Activated T-helper 2 cell treated with anti-CD3 and anti-CD28 coated beads, Interferon-gamma antibody, Interleukin-2, Interleukin-4, amounts not matched to agents 10 μg/mL and 5 μg/mL and 100 μg/mL, durations not matched to agents 14 hours and 24 hours and 36 hours (primary cell): Measurements from ENCODE around the gene TMEM39A. TPM values are rescaled to one million over a fixed set of nuclear protein-coding genes. Genes with fewer than 3 reads are reported as not detected.

Experiments
- DNase-seq: peaks from one replicate; pipeline ENCODE4 v3.0.0; 2021; ENCODE audit warnings: low spot score
- H3K27ac Mint-ChIP-seq: one replicate; pipeline ENCODE4 v1.8.0; 2021; ENCODE audit warnings: mixed read lengths
- H3K27me3 Mint-ChIP-seq: one replicate; pipeline ENCODE4 v1.8.0; 2021; ENCODE audit warnings: low read depth, mixed read lengths
- H3K36me3 Mint-ChIP-seq: one replicate; pipeline ENCODE4 v1.8.0; 2021; ENCODE audit warnings: low read depth, mixed read lengths
- H3K4me1 Mint-ChIP-seq: one replicate; pipeline ENCODE4 v1.8.0; 2021; ENCODE audit warnings: low read depth, mixed read lengths
- H3K4me3 Mint-ChIP-seq: one replicate; pipeline ENCODE4 v1.8.0; 2021; ENCODE audit warnings: low read depth, mild to moderate bottlenecking, moderate library complexity, mixed read lengths
- H3K9me3 Mint-ChIP-seq: one replicate; pipeline ENCODE4 v1.8.0; 2021; ENCODE audit warnings: mixed read lengths
- intact Hi-C: fragments of 100-400 bp; cut with micrococcal nuclease; formaldehyde crosslinking; loops from one replicate; pipeline ENCODE4 v1.15.1; 2023
- total RNA-seq: library from RNA; stranded (reverse); gene quantifications from 2 replicates; pipeline ENCODE4 v1.2.3, GENCODE V29; 2022

TMEM39A gene
- total RNA-seq, 1 donor from 2014 or later, result 58.4 TPM

- H3K4me3 Mint-ChIP-seq, result no peak overlapping the region
- H3K36me3 Mint-ChIP-seq, result peaks cover 4% of the 10 kb centered on the region
Observed at GRCh38 chr3:119408243-119408950, 55.0 kb downstream of the TMEM39A start.

GRCh38 chr3:119405315-119405714 is 58.1 kb downstream of the TMEM39A start:
- DNase-seq, result no peak
- Mint-ChIP-seq H3K36me3 (peaks cover 15% of the 10 kb centered on the region), H3K4me3 (no peak overlapping the region), H3K27me3 (no peaks in the 10 kb centered on the region), H3K9me3 (no peaks in the 10 kb centered on the region), H3K27ac (no peak overlapping the region), H3K4me1 (peaks cover 10% of the 10 kb centered on the region)
- intact Hi-C loops, result no loop called here

More at GRCh38 chr3:119408243-119408950, 55.0 kb downstream of the TMEM39A start:
- Mint-ChIP-seq H3K9me3 (no peaks in the 10 kb centered on the region), H3K27me3 (no peaks in the 10 kb centered on the region), H3K4me1 (no peaks in the 10 kb centered on the region), H3K27ac (no peak overlapping the region)
- intact Hi-C loops, result no loop called here
- no peak for DNase-seq

DNA sequence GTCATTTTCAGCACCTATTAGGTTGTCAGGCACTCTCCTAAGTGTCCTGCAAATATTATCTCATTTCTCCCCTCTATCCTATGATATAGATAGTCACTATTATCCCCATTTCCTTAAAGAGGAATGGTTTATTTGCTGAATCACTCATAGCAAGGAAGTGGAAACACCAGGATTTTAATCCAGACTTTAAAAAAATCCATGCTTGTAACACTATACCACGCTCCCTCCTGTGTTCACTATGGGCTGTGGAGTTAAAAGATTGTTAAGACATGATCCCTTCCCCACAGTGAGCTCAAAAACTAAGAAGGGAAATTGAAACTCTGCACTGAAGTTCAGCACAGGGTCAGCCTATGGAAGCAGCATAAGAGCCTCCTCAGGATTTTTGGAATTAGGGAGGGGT is 60.2 kb downstream of the TMEM39A start:
- Mint-ChIP-seq H3K4me3 (no peak overlapping the region), H3K4me1 (peaks cover 10% of the 10 kb centered on the region), H3K27ac (no peak overlapping the region), H3K36me3 (peaks cover 23% of the 10 kb centered on the region), H3K27me3 (no peaks in the 10 kb centered on the region), H3K9me3 (no peaks in the 10 kb centered on the region)
- intact Hi-C loops, result no loop called here
- no peak for DNase-seq

GRCh38 chr3:119402791-119403190 is 60.6 kb downstream of the TMEM39A start:
- H3K4me3 Mint-ChIP-seq, result no peak overlapping the region
- DNase-seq, result no peak
- H3K27ac Mint-ChIP-seq, result no peak overlapping the region
- no peaks in the 10 kb centered on the region for H3K9me3 Mint-ChIP-seq
- intact Hi-C loops, result no loop called here
- no peaks in the 10 kb centered on the region for H3K27me3 Mint-ChIP-seq
- H3K4me1 Mint-ChIP-seq, result peaks cover 10% of the 10 kb centered on the region
- peaks cover 23% of the 10 kb centered on the region for H3K36me3 Mint-ChIP-seq

DNA sequence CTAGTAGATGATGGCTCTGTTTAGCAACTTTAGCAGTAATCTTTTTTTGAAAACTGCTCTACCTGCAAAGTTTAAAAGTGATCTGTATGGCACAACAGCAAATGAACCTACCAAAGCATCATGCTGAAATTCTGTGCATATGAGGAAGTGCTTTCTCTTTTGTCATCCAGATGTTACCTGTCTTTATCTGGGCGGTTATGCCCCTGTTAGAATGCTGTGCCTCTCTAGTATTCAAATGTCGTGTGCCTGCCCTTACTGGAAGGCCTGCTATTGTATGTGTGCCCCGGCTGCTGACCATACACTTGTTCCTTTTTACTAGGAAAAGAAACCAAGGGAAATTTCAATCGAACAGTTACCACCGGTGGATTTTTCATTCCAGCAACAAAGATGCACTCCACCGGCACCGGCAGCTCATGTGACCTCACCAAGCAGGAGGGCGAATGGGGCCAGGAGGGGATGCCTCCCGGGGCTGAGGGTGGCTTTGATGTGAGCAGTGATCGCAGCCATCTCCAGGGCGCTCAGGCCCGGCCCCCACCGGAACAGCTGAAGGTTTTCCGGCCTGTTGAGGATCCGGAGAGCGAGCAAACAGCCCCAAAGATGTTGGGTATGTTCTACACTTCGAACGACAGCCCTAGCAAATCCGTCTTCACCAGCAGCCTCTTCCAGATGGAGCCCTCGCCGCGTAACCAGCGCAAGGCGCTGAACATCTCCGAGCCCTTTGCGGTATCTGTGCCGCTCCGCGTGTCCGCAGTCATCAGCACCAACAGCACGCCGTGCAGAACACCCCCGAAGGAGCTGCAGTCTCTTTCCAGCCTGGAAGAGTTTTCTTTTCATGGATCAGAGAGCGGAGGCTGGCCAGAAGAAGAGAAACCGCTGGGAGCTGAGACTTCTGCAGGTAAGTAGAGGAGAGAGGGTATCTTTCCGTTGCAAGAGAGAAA is 61.6 kb downstream of the TMEM39A start:
- peak overlapping the region; percentile 51 for H3K27ac Mint-ChIP-seq
- no peaks in the 10 kb centered on the region for H3K9me3 Mint-ChIP-seq
- peaks cover 23% of the 10 kb centered on the region for H3K36me3 Mint-ChIP-seq
- H3K27me3 Mint-ChIP-seq, result no peaks in the 10 kb centered on the region
- no peak overlapping the region for H3K4me3 Mint-ChIP-seq
- intact Hi-C loops, result no loop called here
- peaks cover 10% of the 10 kb centered on the region for H3K4me1 Mint-ChIP-seq
- no peak for DNase-seq

GRCh38 chr3:119401069-119401468 is 62.3 kb downstream of the TMEM39A start:
- H3K9me3 Mint-ChIP-seq, result no peaks in the 10 kb centered on the region
- no peak overlapping the region for H3K4me3 Mint-ChIP-seq
- no peaks in the 10 kb centered on the region for H3K27me3 Mint-ChIP-seq
- H3K4me1 Mint-ChIP-seq, result peaks cover 10% of the 10 kb centered on the region
- peak overlapping the region; percentile 7 for H3K27ac Mint-ChIP-seq
- peaks cover 23% of the 10 kb centered on the region for H3K36me3 Mint-ChIP-seq
- no peak for DNase-seq
- intact Hi-C loops, result no loop called here

DNA sequence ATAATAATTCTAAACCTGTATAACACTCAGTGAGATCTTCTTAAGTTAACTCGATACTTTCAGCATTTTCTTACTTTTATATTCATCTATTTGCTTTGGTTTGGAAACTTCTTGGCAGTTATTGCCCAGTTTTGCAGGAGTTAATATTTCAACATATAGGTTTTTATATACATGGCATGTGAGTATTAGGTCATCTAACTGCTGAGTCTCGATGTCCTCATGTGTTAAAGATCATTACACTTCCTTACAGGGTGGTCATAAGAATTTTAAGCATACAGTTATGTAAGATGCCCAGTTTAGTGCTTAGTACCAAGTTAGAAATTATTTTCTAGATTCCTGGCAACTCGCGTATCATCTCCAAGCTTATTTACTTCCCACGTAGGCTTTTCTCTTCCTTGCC is 62.9 kb downstream of the TMEM39A start:
- Mint-ChIP-seq H3K4me3 (no peak overlapping the region), H3K9me3 (no peaks in the 10 kb centered on the region), H3K27me3 (no peaks in the 10 kb centered on the region), H3K27ac (no peak overlapping the region), H3K36me3 (peaks cover 23% of the 10 kb centered on the region), H3K4me1 (peaks cover 16% of the 10 kb centered on the region)
- intact Hi-C loops, result no loop called here
- no peak for DNase-seq

GRCh38 chr3:119396870-119397269 is 66.5 kb downstream of the TMEM39A start:
- no peaks in the 10 kb centered on the region for H3K27me3 Mint-ChIP-seq
- H3K27ac Mint-ChIP-seq, result no peak overlapping the region
- no peaks in the 10 kb centered on the region for H3K9me3 Mint-ChIP-seq
- intact Hi-C loops, result loop anchor here (5.0 kb wide), 1 partner anchor 105 kb away; the partner anchor contains the start of gene ARHGAP31
- no peak overlapping the region for H3K4me3 Mint-ChIP-seq
- peaks cover 26% of the 10 kb centered on the region for H3K36me3 Mint-ChIP-seq
- DNase-seq, result no peak
- H3K4me1 Mint-ChIP-seq, result peaks cover 19% of the 10 kb centered on the region

DNA sequence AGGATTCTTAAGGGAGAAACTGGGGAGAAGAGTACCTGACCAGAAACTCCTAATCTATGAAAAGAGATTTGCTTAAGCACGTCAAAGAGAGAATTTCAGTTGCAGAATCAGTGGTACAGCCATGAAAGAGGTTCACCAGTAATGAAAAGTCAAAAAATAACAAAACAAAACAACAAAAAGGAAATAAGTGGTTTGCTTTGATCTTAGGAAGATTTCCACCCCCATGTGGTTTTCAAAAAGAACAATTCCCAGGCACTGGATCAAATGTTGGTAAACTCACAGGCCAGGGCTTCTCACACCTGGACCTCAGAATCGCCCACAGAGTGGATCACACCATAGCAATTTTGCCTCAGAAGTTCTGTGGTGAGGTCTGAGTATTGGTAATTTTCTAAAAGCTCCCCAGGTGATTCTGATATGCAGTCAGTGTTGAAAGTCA is 67.5 kb downstream of the TMEM39A start:
- intact Hi-C loops, result loop anchor here (5.0 kb wide), 1 partner anchor 104 kb away; the partner anchor contains the start of gene ARHGAP31
- peaks cover 22% of the 10 kb centered on the region for H3K36me3 Mint-ChIP-seq
- no peak for DNase-seq
- H3K4me1 Mint-ChIP-seq, result peaks cover 13% of the 10 kb centered on the region
- H3K9me3 Mint-ChIP-seq, result no peaks in the 10 kb centered on the region
- no peak overlapping the region for H3K4me3 Mint-ChIP-seq
- no peak overlapping the region for H3K27ac Mint-ChIP-seq
- H3K27me3 Mint-ChIP-seq, result no peaks in the 10 kb centered on the region

DNA sequence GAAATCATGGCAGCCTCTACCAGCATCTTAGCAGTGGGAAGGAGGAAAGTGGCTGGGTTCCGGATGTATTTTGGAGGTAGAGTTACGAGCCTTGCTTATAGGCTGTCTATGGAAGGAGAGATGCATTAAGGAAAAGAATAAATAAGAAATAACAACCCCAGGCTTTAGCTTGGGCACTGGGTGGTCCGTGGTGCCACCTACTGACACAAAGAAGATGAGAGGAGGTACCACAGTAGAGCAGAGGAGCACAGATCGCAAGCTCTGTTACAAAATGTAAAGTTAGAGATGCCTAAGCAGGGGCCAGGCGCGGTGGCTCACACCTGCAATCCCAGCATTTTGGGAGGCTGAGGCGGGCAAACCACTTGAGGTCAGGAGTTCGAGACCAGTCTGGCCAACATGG is 74.8 kb downstream of the TMEM39A start:
- Mint-ChIP-seq H3K9me3 (no peaks in the 10 kb centered on the region), H3K27me3 (no peaks in the 10 kb centered on the region), H3K36me3 (peaks cover 9% of the 10 kb centered on the region), H3K27ac (no peak overlapping the region), H3K4me1 (no peaks in the 10 kb centered on the region), H3K4me3 (no peak overlapping the region)
- intact Hi-C loops, result no loop called here
- DNase-seq, result no peak

DNA sequence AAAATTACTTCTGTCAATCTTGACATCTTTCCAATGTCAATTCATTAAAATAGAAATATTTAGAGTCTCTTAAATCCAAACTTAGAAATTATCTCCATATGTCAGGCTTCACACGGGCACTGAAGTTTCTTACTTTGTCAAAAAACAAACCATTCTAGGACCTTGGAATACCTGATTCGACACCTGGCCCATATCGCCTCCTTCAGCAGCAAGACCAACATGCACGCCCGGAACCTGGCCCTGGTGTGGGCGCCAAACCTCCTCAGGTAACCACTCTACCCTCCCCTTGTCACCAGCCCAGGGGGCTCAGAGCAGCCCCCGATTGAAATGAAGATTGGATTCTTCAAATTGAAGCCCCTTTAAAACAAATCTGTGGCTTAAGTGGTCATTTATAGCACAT is 81.3 kb downstream of the TMEM39A start:
- DNase-seq, result no peak
- Mint-ChIP-seq H3K4me3 (no peak overlapping the region), H3K27ac (no peak overlapping the region), H3K27me3 (no peaks in the 10 kb centered on the region), H3K36me3 (no peaks in the 10 kb centered on the region), H3K9me3 (no peaks in the 10 kb centered on the region), H3K4me1 (no peaks in the 10 kb centered on the region)
- intact Hi-C loops, result loop anchor here (5.0 kb wide), 1 partner anchor 175 kb away; the partner anchor contains the start of gene CD80

DNA sequence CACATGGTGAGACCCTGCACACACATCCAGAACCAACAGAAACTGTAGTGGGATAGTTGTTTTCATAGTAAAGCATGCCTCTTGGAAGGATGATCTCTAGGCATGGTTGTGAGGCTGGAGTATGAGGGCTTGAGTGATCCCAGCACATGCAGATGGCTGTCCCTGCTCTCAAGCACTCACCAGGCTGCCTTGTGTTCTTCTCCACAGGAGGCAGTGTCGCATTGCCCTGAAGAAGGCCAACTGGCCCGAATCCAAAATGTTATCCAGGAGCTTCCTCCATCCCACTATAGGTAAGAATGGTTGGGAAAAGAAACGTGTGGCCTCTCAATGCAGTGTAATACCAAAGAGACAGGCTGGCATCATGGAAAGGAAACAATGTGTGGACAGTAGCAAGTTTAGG is 82.7 kb downstream of the TMEM39A start:
- H3K36me3 Mint-ChIP-seq, result no peaks in the 10 kb centered on the region
- no peak overlapping the region for H3K4me3 Mint-ChIP-seq
- no peaks in the 10 kb centered on the region for H3K27me3 Mint-ChIP-seq
- H3K4me1 Mint-ChIP-seq, result no peaks in the 10 kb centered on the region
- DNase-seq, result no peak
- no peaks in the 10 kb centered on the region for H3K9me3 Mint-ChIP-seq
- intact Hi-C loops, result loop anchor here (5.0 kb wide), 1 partner anchor 177 kb away; the partner anchor contains the start of gene CD80
- H3K27ac Mint-ChIP-seq, result no peak overlapping the region
